Kidney tubule cell (primary cell): Measurements from ENCODE around the gene PPDPF.
"Not testable (repeated sequence)": the region's sequence is repeated elsewhere in the genome, so short reads cannot be mapped to it uniquely, and the experiment has no call there.

Experiments
- DNase-seq: peaks from one replicate; pipeline ENCODE4 v3.0.0-alpha.2; 2018; ENCODE audit warnings: low spot score

The PPDPF gene

DNA sequence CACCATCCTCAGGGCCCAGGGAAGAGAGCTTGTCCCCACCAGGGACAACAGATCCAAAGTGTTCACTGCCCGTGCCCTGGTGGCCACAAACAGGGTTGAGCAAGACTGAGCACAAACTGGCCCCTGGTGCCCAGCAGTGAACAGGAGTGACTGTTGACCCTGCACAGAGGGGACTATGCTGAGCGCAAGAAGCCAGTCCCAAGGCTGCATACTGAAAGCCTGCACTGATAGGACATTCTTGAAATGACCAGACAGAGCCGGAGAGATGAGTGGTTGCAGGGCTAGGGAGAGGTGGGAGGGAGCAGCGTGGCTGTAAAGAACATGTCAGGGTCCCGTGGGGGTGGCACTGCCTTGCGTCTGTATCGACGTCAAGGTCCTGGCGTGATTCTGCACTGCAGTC lies 30.5 kb downstream of the PPDPF start:
- DNase-seq = no peak

DNA sequence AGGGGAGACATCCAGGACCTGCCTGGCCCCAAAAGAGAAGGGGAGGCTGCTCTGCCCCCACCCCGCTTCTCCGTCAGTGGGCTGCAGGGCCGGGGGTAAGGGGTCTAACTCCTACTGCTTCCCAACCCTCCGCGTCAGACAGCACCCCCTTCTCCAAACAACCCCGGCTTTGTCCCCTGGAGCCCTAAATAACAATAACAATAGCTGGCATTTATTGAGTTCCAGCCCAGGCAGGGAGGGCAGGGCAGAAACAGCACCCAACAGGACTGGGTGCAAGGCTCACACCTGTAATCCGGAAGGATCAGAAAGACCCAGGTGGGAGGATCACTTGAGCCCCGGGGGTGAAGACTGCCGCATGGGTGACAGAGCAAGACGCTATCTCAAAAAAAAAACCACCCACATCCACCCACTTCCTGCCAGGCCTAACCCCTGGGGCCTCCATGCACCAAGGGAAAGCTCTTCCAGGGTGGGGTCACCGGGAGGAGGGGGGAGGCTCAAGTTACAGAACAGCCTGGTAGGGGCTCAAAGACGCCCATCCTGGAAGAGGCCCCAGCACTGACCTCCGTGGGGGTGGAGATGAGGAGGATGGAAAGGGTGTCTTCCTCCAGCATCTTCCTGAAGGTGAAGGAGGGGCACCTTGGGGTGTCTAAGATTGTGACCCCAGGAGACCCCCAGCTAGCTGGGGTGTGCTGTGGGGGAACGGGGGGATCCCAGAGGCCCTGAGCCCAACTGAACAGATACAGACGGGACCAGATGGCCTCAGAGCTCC lies 32.1 kb downstream of the PPDPF start:
- peak; percentile 58 for DNase-seq

DNA sequence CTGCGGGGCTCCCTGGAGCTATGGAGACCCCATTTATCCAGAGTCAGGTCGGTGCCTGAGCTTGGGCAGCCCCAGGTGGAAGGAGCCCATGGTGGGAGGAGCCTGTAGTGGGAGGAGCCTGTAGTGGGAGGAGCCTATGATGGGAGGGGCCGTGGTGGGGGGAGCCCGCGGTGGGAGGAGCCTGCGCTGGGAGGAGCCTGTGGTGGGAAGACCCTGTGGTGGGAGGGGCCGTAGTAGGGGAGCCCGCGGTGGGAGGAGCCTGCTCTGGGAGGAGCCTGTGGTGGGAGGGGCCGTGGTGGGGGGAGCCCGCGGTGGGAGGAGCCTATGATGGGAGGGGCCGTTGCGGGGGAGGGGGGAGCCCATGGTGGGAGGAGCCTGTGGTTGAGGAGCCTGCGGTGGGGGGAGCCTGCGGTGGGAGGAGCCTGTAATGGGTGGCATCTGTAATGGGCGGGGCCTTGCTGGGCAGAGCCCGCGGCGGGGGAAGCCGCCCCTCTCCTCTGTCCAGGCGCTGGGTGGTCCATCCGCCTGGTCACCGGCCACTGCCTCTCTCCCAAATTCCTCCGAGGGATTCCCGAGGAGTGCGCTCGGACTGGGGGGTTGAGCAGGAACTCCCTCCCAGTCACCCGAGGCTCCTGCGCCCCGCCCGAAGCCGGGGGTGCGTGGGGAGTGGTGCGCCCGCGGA lies 32.8 kb downstream of the PPDPF start:
- peak; percentile 80 for DNase-seq

DNA sequence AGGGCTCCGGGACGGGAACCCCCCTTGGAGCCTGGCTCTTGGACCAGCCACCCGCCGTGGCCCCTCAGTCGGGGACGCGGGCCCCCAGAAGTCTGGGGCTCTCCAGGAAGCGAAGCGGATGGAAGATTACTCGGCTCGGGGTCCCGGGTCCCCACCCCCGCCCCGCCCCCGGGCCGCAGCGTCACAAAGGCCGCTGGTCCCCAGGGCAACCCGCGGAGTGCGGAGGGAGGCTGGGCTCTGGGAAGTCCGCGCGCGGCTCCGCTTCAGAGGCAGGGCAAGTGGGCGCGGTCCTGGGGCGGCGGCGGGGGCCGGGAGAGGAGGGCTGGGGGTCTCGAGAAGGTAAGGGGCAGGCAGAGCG lies 33.3 kb downstream of the PPDPF start, which contains the start of gene FNDC11:
Gene FNDC11 (plus strand): TSS at position 227 of the 358 bp plus-strand sequence. CDS start 1,505 bp downstream, outside the sequence.
- DNase-seq = no peak

DNA sequence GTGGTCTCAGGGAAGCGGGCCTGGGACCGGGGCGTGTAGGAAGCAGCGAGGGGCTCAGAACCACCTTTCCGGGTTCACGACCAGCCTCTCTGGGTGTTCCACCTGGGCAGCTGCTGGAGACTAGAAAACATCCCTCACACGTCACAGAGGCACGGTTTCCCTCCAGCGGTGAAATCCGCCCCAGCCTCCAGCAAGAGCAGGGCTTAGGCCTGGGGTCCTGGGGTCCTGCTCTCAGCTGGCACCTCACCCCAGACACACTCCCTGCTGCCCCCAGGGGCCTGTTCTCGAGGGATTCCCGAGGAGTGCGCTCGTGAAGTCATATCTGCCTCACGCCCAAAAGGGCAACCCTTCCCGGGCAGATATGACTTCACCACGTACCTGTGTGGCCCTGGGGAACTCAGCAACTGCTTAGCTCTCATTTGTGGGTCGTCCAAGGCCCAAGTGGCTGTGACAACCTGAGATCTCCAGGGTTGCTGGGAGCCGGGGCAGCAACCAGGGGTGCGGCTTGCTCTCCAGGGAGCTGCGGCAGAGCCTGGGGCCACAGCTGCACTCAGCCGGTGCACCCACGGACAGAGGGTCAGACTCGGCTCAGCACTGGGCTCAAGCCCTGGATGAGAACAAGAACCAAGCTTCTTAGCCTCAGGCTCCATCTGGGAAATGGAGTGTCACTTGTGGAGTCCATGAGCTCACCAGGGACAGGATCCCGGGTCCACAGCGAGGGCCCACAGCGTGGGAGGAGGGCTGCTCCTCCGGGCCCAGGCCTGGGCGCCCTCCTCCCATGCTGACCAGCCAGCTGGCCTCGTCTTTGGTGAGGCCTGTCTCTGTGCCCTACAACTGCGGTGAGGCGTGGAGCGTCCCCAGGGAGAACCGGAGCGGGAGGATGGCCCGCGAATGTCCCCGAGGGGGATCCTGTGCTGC lies 34.1 kb downstream of the PPDPF start:
- DNase-seq = no peak

DNA sequence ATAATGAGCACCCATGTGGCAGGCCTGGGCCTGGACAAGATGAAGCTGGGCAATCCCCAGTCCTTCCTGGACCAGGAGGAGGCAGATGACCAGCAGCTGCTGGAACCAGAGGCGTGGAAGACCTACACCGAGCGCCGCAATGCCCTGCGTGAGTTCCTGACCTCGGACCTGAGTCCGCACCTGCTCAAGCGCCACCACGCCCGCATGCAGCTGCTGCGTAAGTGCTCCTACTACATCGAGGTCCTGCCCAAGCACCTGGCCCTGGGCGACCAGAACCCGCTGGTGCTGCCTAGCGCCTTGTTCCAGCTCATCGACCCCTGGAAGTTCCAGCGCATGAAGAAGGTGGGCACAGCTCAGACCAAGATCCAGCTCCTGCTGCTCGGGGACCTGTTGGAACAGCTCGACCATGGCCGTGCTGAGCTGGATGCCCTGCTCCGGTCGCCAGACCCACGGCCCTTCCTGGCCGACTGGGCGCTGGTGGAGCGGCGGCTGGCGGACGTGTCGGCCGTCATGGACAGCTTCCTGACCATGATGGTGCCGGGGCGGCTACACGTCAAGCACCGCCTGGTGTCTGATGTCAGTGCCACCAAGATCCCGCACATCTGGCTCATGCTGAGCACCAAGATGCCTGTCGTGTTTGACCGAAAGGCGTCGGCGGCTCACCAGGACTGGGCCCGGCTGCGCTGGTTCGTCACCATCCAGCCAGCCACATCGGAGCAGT lies 35.3 kb downstream of the PPDPF start:
- no peak for DNase-seq

DNA sequence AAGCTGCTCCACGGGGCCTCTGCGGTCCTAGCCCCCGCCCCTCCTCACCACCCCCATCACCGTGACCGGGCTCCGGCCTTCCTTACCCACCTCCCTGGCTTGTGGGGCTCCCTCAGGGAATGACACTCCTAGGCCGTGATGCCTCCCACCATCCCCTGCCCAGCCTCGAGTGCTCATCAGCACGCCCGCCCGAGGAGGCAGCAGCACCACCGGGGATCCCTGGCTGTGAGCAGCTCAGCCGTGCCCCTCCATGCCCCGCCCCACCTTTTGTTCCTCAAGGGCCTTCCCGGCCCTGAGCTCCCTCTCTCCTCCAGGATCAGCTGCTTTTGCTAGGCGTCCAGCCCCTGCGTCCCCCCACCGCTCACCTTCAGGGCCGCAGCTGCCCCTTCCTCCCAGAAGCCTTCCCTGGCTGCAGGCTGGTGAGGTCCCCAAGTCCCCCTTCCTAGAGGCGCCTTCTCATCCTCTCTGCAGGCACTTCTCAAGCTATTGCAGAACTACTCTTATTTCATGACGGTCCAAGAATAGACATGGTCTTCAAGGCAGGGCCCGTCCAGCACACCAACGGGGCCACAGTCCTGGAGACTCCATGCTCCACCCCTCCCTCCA lies 36.4 kb downstream of the PPDPF start:
- no peak for DNase-seq

DNA sequence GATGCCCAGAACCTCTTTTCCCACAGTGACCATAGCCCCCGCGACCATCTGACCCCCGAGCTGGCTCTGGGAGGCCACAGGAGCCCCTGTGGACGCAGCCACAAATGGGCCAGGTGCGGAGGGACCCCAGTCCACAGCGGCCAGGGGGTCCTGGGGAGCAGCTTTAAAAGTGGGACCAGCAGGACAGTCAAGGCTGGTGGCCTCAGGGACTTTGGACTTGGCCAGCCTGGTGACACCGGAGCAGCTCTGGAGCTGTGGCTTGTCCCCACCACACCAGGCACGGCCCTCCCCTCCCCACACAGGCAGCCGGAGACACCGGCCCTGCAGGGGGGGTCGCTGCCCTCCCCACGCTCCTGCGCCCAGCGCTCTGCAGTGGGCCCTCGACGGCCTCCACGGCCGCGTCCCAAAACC lies 36.9 kb downstream of the PPDPF start:
- no peak for DNase-seq

DNA sequence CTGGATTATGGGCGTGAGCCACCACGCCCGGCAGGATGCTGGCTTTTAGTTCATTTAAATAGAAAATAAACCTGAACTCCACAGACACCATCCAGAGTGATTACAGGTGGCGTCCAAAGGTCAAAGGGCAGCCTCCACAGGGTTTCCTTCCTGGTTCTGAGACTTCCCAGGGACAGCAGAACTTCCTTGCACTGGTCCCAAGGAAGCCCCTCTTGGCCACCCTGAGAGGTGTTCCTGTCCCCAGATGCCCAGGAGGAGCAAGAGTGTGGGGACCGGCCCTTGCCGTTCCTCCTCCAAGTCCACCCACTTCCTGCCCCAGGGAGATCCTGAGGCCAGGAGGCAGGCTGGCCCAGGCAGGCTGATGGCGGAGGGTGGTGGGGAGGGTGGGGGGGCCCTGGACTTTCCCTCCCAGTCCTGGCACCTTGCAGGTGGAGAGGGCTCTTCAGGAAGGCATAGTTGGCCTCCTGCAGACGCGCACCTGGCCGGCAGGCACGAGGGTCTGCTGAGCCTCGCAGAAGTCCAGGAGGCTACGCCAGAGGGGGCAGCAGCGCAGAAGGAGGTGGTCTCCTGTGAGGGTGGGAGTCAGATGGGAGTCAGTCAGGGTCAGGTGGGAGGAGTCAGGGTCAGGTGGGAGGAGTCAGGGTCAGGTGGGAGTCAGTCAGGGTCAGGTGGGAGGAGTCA lies 38.4 kb downstream of the PPDPF start:
- DNase-seq = no peak

DNA sequence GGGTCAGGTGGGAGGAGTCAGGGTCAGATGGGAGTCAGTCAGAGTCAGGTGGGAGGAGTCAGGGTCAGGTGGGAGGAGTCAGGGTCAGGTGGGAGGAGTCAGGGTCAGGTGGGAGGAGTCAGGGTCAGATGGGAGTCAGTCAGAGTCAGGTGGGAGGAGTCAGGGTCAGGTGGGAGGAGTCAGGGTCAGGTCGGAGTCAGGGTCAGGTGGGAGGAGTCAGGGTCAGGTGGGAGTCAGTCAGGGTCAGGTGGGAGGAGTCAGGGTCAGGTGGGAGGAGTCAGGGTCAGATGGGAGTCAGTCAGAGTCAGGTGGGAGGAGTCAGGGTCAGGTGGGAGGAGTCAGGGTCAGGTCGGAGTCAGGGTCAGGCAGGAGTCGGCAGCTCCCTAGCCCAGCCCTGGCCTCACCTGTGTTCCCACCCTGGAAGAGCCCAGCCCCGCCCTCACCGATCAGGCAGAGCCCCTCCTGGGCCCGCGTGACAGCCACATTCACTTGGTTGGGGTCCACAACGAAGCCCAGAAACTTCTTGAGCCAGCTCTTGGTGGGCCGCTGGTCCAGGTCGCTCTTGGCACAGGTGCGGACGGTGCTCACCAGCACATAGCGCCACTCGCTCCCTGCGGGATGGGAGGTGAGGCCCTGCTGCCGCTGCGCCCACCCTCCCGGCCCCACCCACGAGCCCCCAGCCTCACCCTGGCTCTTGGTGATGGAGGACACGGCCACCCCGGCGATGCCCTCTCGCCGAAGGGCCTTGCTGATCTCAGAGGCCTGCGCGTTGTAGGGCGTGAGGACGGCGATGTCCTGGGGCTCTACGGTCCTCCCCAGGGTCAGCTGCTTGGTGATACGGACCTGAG lies 39.1 kb downstream of the PPDPF start:
- not testable (repeated sequence) for DNase-seq

DNA sequence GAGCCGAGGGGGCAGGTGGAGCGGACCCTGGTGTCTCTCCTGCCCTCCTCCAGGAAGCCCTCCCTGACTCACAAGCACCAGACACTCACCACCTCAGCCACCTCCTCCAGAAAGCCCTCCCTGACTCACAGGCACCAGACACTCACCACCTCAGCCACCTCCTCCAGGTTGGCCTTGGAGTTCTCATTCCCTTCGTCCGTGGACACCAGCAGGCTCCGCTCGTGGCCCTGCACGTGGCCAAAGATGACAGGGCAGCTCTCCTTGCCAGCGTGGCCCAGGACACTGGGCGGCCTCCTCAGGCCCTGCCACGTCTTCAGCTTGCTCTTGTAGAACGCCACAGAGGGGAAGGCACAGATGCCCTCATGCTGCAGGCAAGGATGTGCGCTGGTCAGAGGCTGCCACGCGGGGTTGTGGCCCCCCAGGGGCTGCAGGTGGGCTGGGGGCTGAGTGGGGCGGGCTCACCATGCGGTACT lies 39.8 kb downstream of the PPDPF start:
- DNase-seq = no peak

DNA sequence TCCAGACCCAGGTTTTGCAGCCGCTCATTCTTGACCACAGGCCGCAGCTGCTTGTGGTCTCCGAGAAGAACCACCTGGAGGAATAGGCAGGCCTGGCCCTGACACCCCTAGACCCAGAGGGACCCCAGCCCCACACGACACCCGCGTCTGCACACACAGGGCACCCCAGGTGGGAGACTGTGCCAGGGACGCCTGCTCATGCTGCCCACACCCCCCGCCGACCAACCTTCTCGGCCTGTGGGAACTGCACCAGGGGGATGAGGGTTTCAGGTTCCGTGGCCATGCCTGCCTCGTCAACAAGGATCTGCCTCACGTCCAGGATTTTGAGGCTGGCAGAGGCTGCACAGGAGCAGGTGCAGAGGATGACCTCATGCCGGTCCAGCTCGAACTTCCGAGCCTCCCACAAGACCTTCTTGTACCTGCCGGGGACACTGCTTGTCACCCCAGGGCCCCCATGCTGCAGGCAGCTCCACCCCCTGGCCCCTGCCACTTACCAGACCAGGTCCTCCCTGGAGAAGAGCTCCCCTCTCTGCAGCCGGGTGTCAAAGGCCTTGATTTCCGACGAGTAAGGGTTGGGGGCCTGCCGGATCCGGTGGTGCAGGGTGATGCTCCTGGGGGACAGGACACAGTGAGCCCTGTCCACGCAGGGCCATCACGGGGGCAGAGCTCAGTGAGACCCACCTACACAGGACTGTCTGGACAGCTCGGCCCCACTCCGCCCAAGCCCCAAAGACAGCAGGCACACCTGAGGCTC lies 40.5 kb downstream of the PPDPF start:
- no peak for DNase-seq

DNA sequence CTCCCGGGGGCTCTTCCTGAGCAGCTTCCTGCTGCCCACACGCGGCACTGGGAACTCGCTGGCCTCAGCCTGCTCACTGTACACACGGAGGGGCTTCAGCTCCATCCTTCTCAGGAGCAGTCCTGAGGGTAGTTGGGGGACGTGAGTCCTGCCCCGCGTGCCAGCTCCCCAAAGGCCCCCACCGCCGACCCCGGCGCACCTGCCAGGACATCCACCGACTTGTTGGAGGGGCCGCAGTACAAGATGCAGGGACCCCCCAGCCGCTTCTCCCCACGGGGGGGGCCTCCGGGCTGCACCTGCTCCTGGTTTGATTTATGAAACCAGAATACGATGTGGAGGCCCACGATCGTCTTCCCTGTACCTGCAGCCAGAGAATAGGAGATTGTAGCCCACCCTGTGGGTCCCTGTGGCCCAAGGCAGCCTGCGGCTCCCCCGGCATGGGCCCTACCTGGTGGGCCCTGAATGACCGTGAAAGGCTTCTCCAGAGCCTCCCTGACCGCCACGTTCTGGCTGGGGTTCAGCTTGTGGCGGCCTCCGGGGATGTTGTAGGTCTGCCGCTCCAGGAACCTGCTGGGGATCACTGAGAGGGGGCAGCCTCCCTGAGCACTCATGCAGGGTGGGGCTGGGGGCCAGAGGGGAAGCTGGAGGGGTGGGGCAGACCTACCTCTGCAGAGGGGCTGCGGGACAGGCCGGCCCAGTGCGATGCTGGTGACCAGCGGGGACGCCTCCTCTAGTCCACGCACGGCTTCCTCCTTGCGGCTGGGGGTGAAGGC lies 41.2 kb downstream of the PPDPF start:
- DNase-seq = no peak

DNA sequence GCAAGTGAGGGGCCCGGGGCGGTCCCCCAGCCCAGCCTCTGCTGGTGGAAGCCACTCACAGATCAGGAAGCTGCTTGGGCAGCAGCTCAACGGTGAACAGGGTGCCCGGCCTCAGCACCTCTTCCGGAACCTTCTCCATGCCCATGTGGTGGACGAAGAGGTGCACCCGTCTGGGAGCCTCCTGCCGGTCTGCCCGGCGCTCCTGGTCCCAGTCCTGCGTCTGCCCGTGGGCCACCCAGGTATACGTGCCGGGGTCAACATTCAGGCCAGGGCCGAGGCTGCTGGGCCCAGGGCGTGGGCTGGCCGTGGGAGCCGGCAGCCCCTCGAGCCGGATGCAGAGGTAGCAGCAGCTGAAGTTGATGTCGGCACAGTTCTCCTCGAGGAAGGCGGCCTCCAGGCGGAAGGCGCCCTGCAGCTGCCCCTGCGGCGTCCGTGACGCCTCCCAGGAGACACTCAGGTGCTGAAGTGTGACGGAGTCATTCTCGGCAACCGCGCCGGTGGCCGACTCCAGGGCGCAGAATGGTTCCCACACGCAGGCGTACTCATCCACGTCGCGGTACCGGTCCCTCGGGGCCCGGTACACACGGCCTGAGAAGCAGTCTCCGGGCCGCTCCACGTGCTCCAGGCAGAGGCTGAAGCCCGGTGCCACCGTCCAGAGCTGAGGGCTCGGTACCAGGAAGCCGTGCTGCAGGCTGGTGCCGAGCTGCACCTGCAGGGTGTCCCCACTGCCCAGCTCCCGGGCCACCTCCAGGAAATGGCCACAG lies 42.1 kb downstream of the PPDPF start:
- no peak for DNase-seq

DNA sequence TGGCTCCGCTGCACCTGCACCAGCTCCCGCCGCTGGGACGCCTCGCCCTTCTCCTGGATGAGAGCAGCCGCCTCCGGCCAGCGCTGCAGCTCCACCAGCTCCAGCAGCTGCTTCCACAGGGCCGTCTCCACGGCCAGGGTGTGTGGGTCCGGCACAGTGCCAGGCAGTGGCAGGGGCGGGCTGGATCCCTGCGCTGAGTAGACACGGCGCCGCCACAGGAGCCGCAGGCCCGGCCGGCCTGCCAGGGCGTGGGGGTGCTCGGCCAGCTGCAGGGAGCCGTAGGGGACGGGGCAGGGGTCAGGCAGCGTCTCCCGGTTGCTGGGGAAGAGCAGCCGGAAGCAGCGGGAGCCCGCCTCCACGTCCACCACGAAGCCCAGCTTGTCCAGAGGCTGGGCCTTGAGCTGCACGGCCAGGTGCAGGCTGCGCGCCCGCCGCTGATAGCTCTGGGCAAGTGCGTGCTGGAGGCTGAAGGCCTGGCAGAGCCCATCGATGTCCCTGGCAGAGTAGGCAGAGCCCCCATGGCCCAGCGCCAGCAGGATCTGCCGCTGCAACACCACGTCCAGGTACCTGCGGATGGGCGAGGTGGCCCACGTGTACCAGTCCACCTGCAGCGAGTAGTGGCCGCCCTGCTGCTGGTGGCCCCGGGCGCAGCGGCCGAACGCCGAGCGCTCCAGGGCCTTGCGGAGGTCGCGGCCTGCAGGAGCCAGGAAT lies 42.8 kb downstream of the PPDPF start:
- no peak for DNase-seq

DNA sequence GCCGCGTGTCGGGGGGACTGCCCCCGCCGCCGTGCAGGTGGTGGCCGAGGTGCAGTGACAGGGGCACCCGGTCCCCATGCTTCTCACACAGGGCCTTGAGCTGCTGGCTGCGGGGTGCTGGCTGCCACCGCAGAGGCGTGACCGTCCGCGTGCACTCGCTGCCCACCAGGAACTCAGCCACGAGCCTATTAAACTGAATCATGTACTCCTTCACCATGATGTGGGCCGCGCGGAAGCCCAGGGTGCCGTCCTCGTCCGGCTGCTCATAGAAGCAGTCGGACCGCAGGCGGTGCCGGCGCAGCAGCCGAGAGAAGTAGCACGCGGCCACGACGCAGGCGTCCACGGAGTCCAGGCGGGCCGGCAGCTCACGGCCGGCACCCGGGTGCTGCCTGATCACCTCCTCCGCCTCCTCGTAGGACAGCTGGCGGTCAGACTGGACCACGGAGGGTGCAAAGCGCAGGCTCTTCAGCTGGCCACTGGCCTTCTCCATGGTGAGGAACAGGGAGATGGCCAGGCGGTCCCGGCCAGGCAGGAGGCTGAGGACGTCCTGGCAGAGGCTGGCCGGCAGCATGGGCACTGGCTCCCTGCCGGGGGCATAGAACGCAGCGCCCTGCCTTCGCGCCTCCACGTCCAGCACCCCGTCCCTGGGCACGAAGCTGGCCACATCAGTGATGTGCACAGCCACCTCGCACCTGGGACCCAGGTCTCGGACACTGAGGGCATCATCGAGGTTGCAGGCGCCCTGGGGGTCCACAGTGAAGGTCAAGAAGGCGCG lies 43.7 kb downstream of the PPDPF start:
- no peak for DNase-seq
